K562 (cell line): Measurements from ENCODE around the gene DUSP23. TPM values are rescaled to one million over a fixed set of nuclear protein-coding genes. Genes with fewer than 3 reads are reported as not detected.

ENCODE experiments used
- ATAC-seq: fragments of 200-7000 bp; cut with Tn5 transposase; 3 replicates; pipeline ENCODE4 v1.9.1; 2020; ENCODE audit warnings: moderate library complexity
- BruUV-seq: library from RNA; stranded (reverse); fragments of 400-500 nt; replicated peaks from 2 replicates; lab custom pipeline; 2021; lab: Mats Ljungman, UMichigan
- CTCF ChIA-PET: fragments of 300-600 bp; formaldehyde crosslinking; extraction: SDS; loops from one replicate; lab custom pipeline; 2021; ENCODE audit warnings: low intra/inter-chr PET ratio; lab: Yijun Ruan, JAX
- POLR2A ChIA-PET: fragments of 300-600, 350-650 bp; sonication (Branson Sonifier 250); formaldehyde crosslinking; extraction: SDS; loops from one replicate; lab custom pipeline; 2021; ENCODE audit warnings: antibody characterized with exemption, inconsistent platforms; lab: Yijun Ruan, JAX
- DNase-seq, 4 experiments: peaks; one replicate each; pipeline versions ENCODE4 v3.0.0 to v3.0.0-alpha.2; 2011 to 2018; ENCODE audit warnings: low spot score in 3 of 4, mixed read lengths in 3 of 4; ENCODE audit errors: extremely low read depth in 1 of 4
- FAIRE-seq: peaks from 2 replicates; lab custom pipeline; 2011; peaks lifted over from hg19 to GRCh38; lab: Jason Lieb, UNC
- H2AFZ ChIP-seq: 2 replicates; pipeline ENCODE4 v1.6.0; 2011; ENCODE audit warnings: low read depth, low read length, control low read depth, inconsistent platforms
- H3K27ac ChIP-seq: fragments of 200-600 bp; 3 replicates; pipeline ENCODE4 v1.8.0; 2011; ENCODE audit warnings: low read depth, mild to moderate bottlenecking, control low read depth, inconsistent platforms, low read length, moderate library complexity, mixed read lengths; ENCODE audit errors: extremely low read depth
- H3K27me3 ChIP-seq, 2 experiments: fragments of 300-600 bp in 1 of 2; 2 replicates in 1 of 2; 3 replicates in 1 of 2; pipeline versions ENCODE4 v1.6.0 to v1.8.0; 2011; ENCODE audit warnings: inconsistent platforms in 2 of 2, low read length in 2 of 2, mild to moderate bottlenecking in 1 of 2, mixed read lengths in 1 of 2, moderate library complexity in 1 of 2; ENCODE audit not compliant: control insufficient read depth in 2 of 2, insufficient read depth in 2 of 2
- H3K36me3 ChIP-seq: fragments of 300-600 bp; 3 replicates; pipeline ENCODE4 v1.8.0; 2011; ENCODE audit warnings: mild to moderate bottlenecking, low read length, inconsistent platforms; ENCODE audit not compliant: control insufficient read depth, insufficient read depth
- H3K4me1 ChIP-seq, 2 experiments: fragments of 200-600 bp in 1 of 2; replicated peaks in 1 of 2; 2 replicates in 1 of 2; 3 replicates in 1 of 2; pipeline versions ENCODE4 v1.5.1 to v1.8.0; 2011; ENCODE audit warnings: inconsistent platforms in 2 of 2, low read length in 2 of 2, mild to moderate bottlenecking in 1 of 2, mixed read lengths in 1 of 2, moderate library complexity in 1 of 2; ENCODE audit not compliant: control insufficient read depth in 2 of 2, insufficient read depth in 2 of 2
- H3K4me2 ChIP-seq: 2 replicates; pipeline ENCODE4 v1.6.1; 2011; ENCODE audit warnings: low read length, control low read depth, inconsistent platforms, mixed read lengths; ENCODE audit not compliant: insufficient read depth
- H3K4me3 ChIP-seq: fragments of 200-600 bp; sonication (generic), shearing (Covaris generic); 2 replicates; pipeline ENCODE4 v1.5.1; 2016; ENCODE audit warnings: control low read depth, inconsistent platforms
- H3K79me2 ChIP-seq: fragments of 200-600 bp; 3 replicates; pipeline ENCODE4 v1.8.0; 2011; ENCODE audit warnings: low read length, inconsistent platforms; ENCODE audit not compliant: control insufficient read depth, insufficient read depth
- H3K9ac ChIP-seq, 2 experiments: 2 replicates each; pipeline versions ENCODE4 v1.6.0 to v1.6.1; 2011; ENCODE audit warnings: low read depth in 2 of 2, low read length in 2 of 2, control low read depth in 1 of 2, inconsistent platforms in 1 of 2, mild to moderate bottlenecking in 1 of 2, mixed read lengths in 1 of 2; ENCODE audit not compliant: insufficient read depth in 1 of 2
- H3K9me1 ChIP-seq: one replicate; pipeline ENCODE4 v1.6.0; 2011; ENCODE audit warnings: inconsistent platforms, mild to moderate bottlenecking, low read length, moderate library complexity; ENCODE audit not compliant: control insufficient read depth, insufficient read depth
- H3K9me3 ChIP-seq: replicated peaks from 2 replicates; pipeline ENCODE4 v1.5.1; 2011; ENCODE audit warnings: low read depth, low read length, inconsistent platforms; ENCODE audit not compliant: control insufficient read depth, insufficient read depth
- H4K20me1 ChIP-seq: replicated peaks from 2 replicates; pipeline ENCODE4 v1.6.1; 2011; ENCODE audit warnings: low read length, inconsistent platforms, mixed read lengths; ENCODE audit not compliant: control insufficient read depth, insufficient read depth
- ASH1L ChIP-seq: fragments of 450-650 bp; IDR thresholded peaks from 2 replicates; pipeline ENCODE4 v1.6.1; 2018; ENCODE audit warnings: borderline replicate concordance, mild to moderate bottlenecking, low read depth; ENCODE audit not compliant: partially characterized antibody
- ATF4 ChIP-seq: fragments of 450-650 bp; formaldehyde crosslinking; IDR thresholded peaks from 2 replicates; pipeline ENCODE4 v1.4.0; 2022; ENCODE audit warnings: mild to moderate bottlenecking, moderate library complexity
- MCM3 ChIP-seq: fragments of 450-650 bp; IDR thresholded peaks from 2 replicates; pipeline ENCODE4 v1.6.1; 2016
- SETDB1 ChIP-seq: IDR thresholded peaks from one replicate; pipeline ENCODE4 v1.6.1; 2012; ENCODE audit warnings: low read length, control low read depth, inconsistent platforms
- SIX5 ChIP-seq, 2 experiments: IDR thresholded peaks; 2 replicates each; pipeline ENCODE4 v1.6.1; 2011; ENCODE audit warnings: low read length in 2 of 2, borderline replicate concordance in 1 of 2, low read depth in 1 of 2, mild to moderate bottlenecking in 1 of 2, moderate library complexity in 1 of 2; ENCODE audit not compliant: insufficient read depth in 1 of 2
- SRSF1 ChIP-seq: fragments of 200-400 bp; formaldehyde crosslinking; IDR thresholded peaks from 2 replicates; pipeline ENCODE4 v1.6.1; 2017; ENCODE audit warnings: mild to moderate bottlenecking, low read depth, low read length, moderate library complexity
- TAL1 ChIP-seq: fragments of 450-650 bp; IDR thresholded peaks from 2 replicates; pipeline ENCODE4 v1.6.1; 2016; ENCODE audit warnings: mild to moderate bottlenecking
- ZNF217 ChIP-seq: sonication (generic); formaldehyde crosslinking; IDR thresholded peaks from 2 replicates; pipeline ENCODE4 v1.8.0; 2022; ENCODE audit warnings: mild to moderate bottlenecking, missing genetic modification reagents
- ZNF740 ChIP-seq, 3 experiments: fragments of 200-800 bp in 1 of 3; sonication (Bioruptor generic) in 1 of 3; sonication (generic) in 1 of 3; formaldehyde crosslinking in 1 of 3; IDR thresholded peaks; 2 replicates each; pipeline versions ENCODE4 v1.6.1 to v1.8.0; 2016 to 2022; ENCODE audit warnings: mild to moderate bottlenecking in 2 of 3, missing compliant biosample characterization in 2 of 3, missing genetic modification characterization in 2 of 3, missing genetic modification reagents in 1 of 3
- ZNF830 ChIP-seq: fragments of 250-450 bp; sonication (Bioruptor Pico); IDR thresholded peaks from 2 replicates; pipeline ENCODE4 v1.5.0; 2021; ENCODE audit warnings: mild to moderate bottlenecking
- WGBS: fragments of 100-300 bp; shearing (Covaris generic); methylation state at CpG from one replicate; pipeline ENCODE4 v1.1.6; 2016; ENCODE audit warnings: low coverage, mixed read lengths; ENCODE audit not compliant: insufficient coverage; ENCODE audit errors: missing lambda C conversion rate; 5-methylcytosine and 5-hydroxymethylcytosine counted together
- in situ Hi-C: fragments of 300-500 bp; cut with MboI; formaldehyde crosslinking; loops from 4 replicates; pipeline ENCODE4 v1.15.0; 2018; ENCODE audit warnings: inconsistent platforms, mixed read lengths
- intact Hi-C: fragments of 100-400 bp; cut with micrococcal nuclease; formaldehyde crosslinking; loops from 2 replicates; pipeline ENCODE4 v1.14.2; 2022
- polyA plus RNA-seq, 8 experiments: library from polyadenylated mRNA; depleted of rRNA in 4 of 8; stranded (reverse) in 5 of 8; unstranded in 3 of 8; fragments of >200 nt; fragmentation: Nextera tagmentation in 2 of 8; fragmentation: Illumina TruSeq in 1 of 8; extraction: Ambion mirVana in 2 of 8; extraction: Trizol in 1 of 8; gene quantifications; 2 replicates each; pipeline versions ENCODE4 v1.2.1 to v1.2.3, GENCODE V29; 2011 to 2014; ENCODE audit warnings: inconsistent platforms in 1 of 8, missing spikeins in 1 of 8
- total RNA-seq, 7 experiments: library from RNA; depleted of rRNA in 6 of 7; stranded (reverse); fragments of >200 nt in 6 of 7; fragmentation: Illumina TruSeq in 2 of 7; extraction: Trizol in 2 of 7; gene quantifications; 2 replicates each; pipeline versions ENCODE4 v1.2.1 to v1.2.3, GENCODE V29; 2011 to 2021; ENCODE audit warnings: low replicate concordance in 1 of 7

DUSP23 gene
- total and polyA plus RNA-seq, 9 of the 15 experiments (the other 6 are each of a cell fraction or from before 2014, with no cell fraction given), result 1.0 to 34.8 (median 13.7) TPM

- in situ Hi-C loops (no loop called here), intact Hi-C loops (loop anchor here (5.0 to 10.0 kb wide), 2 partner anchors 576 to 659 kb away; no protein-coding TSS in a partner anchor)
- no peak for FAIRE-seq
These were observed 10.3 kb downstream of the DUSP23 start for GRCh38 chr1:159791031-159791430.

More at GRCh38 chr1:159791031-159791430, 10.3 kb downstream of the DUSP23 start:
- no peak overlapping the region for H3K9ac ChIP-seq
- no peak overlapping the region for H2AFZ ChIP-seq
- no peak overlapping the region for H3K4me3 ChIP-seq
- no peaks in the 10 kb centered on the region for H3K79me2 ChIP-seq
- H3K27ac ChIP-seq, result no peak overlapping the region
- no peaks in the 10 kb centered on the region for H3K4me1 ChIP-seq
- H3K9me1 ChIP-seq, result no peaks in the 10 kb centered on the region
- TF ChIP-seq ASH1L (no peak), ZNF217 (no peak), TAL1 (no peak), SRSF1 (no peak), ATF4 (CRISPR knock-in tag) (no peak), ZNF830 (CRISPR knock-in tag) (no peak), SETDB1 (no peak), MCM3 (no peak), ZNF740 (CRISPR knock-in tag; IDR thresholded peaks at IDR 0.05) (no peak), ZNF740 (tag; IDR thresholded peaks at IDR 0.05) (no peak), SIX5 (IDR thresholded peaks at IDR 0.05; ENCODE audit: borderline replicate concordance in 1 of 2, insufficient read depth in 1 of 2, low read depth in 1 of 2, low read length in 2 of 2) (no peak)
- no peaks in the 10 kb centered on the region for H4K20me1 ChIP-seq
- POLR2A ChIA-PET, result no interaction called here
- DNase-seq (no peak), ATAC-seq (no peak)
- CTCF ChIA-PET, result interaction anchor here (0.5 to 1.8 kb wide), 3 partner anchors 11 to 214 kb away, joined by 3 to 7 read pairs (median 3); no protein-coding TSS in a partner anchor
- peaks cover 0 to 11% of the 10 kb centered on the region in 2 experiments; a peak in 3 of 5 replicates for H3K27me3 ChIP-seq
- H3K9me3 ChIP-seq, result no peaks in the 10 kb centered on the region
- H3K36me3 ChIP-seq, result no peaks in the 10 kb centered on the region
- no TSS peak for BruUV-seq
- H3K4me2 ChIP-seq, result no peak overlapping the region
- 0% methylated on average over 3 of the region's 3 CpGs for WGBS
